Motor neuron (in vitro differentiated cells): ENCODE data around the gene BICRAL. TPM values are rescaled to one million over a fixed set of nuclear protein-coding genes. Genes with fewer than 3 reads are reported as not detected.
"Not testable (repeated sequence)": the region's sequence is repeated elsewhere in the genome, so short reads cannot be mapped to it uniquely, and the experiment has no call there.

ENCODE experiments used
- ATAC-seq, 8 experiments: fragments of 200-7000 bp; cut with Tn5 transposase; replicated peaks in 6 of 8; 2 replicates each; pipeline ENCODE4 v1.8.0; 2021; ENCODE audit warnings: mild to moderate bottlenecking in 8 of 8, moderate library complexity in 8 of 8
- H3K27ac ChIP-seq, 2 donors: fragments of 250-450 bp; sonication (Bioruptor Pico); 2 replicates each; pipeline ENCODE4 v1.9.0; 2021; ENCODE audit warnings: antibody characterized with exemption in 2 of 2, mild to moderate bottlenecking in 2 of 2, moderate library complexity in 1 of 2
- H3K4me1 ChIP-seq, 2 donors: fragments of 250-450 bp; sonication (Bioruptor Pico); replicated peaks in 1 of 2; 2 replicates each; pipeline ENCODE4 v1.6.1; 2021; ENCODE audit warnings: antibody characterized with exemption in 2 of 2, mild to moderate bottlenecking in 2 of 2, moderate library complexity in 1 of 2
- H3K4me3 ChIP-seq, 5 donors: fragments of 250-450 bp; sonication (Bioruptor Pico); 2 replicates each; pipeline ENCODE4 v1.9.0; 2021; ENCODE audit warnings: antibody characterized with exemption in 5 of 5, mild to moderate bottlenecking in 5 of 5, moderate library complexity in 4 of 5
- whole genome bisulfite sequencing, 10 experiments: fragments of 450-650 bp; shearing (Covaris generic); methylation state at CpG; one replicate each; pipeline ENCODE4 v1.0.0; 2022; 5-methylcytosine and 5-hydroxymethylcytosine counted together
- in situ Hi-C, 9 experiments: fragments of 400-800 bp; cut with MboI; loops; one replicate each; pipeline ENCODE4 v1.15.0; 2021; ENCODE audit warnings: low sequenced_read_pairs in 9 of 9, low pct_unique_long_range_greater_than_20kb in 2 of 9; ENCODE audit not compliant: unreplicated experiment in 9 of 9
- total RNA-seq, 8 experiments: library from RNA; unstranded; fragments of 300-600 nt; gene quantifications; 2 replicates each; pipeline versions ENCODE4 v1.2.3 to v1.2.4, GENCODE V29; 2022

Gene BICRAL, protein sequence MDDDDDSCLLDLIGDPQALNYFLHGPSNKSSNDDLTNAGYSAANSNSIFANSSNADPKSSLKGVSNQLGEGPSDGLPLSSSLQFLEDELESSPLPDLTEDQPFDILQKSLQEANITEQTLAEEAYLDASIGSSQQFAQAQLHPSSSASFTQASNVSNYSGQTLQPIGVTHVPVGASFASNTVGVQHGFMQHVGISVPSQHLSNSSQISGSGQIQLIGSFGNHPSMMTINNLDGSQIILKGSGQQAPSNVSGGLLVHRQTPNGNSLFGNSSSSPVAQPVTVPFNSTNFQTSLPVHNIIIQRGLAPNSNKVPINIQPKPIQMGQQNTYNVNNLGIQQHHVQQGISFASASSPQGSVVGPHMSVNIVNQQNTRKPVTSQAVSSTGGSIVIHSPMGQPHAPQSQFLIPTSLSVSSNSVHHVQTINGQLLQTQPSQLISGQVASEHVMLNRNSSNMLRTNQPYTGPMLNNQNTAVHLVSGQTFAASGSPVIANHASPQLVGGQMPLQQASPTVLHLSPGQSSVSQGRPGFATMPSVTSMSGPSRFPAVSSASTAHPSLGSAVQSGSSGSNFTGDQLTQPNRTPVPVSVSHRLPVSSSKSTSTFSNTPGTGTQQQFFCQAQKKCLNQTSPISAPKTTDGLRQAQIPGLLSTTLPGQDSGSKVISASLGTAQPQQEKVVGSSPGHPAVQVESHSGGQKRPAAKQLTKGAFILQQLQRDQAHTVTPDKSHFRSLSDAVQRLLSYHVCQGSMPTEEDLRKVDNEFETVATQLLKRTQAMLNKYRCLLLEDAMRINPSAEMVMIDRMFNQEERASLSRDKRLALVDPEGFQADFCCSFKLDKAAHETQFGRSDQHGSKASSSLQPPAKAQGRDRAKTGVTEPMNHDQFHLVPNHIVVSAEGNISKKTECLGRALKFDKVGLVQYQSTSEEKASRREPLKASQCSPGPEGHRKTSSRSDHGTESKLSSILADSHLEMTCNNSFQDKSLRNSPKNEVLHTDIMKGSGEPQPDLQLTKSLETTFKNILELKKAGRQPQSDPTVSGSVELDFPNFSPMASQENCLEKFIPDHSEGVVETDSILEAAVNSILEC
- 10 to 100 TPM in 1 of 8 experiments, 1 to 10 TPM in 7; 4.0 to 10.4 (median 8.8) TPM for total RNA-seq

DNA sequence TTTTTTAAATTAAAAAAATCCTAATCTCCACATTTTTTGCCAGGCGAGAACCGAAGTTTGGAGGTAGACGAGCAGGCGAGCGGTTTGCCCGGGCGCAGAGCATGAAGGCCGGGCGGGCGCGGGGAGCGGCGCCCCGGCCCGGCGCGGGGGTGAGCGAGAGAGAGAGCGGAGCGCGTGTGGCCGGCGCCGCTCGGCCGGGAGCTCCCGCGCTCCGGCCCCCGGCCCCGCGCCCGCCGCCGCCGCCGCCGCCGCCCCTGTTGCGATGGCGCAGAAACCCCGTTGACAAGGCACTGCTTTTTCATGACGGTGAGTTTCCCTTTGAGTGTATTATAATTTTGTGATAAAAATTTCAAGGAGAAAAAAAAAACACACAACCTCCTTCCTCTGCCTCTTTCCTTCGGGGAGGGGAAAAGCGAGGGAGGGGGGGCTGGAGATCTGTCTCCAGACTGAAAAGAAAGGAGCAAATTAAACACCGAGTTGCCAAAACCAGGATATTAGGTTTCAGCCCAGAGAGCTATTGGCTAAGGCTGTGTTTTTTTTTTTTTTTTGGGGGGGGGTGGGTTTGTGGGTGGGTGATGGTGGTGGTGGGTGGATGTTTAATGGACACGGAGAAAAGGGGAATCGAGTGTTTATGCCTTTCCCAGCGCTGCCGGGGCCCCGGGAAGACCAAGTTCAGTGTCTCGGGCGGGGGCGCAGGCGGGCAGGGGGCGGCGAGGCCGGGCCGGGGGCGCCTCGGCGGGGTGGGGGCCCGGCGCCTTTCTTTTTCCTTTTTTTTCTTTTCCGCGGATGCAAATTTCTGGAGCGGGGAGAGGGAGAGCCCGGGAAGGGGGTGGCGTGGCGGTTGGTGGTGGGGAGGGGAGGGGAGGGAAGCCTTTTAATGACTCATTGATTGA lies at the start of gene BICRAL:
Gene BICRAL (plus strand): TSS at position 257 of the 893 bp plus-strand sequence. CDS start 39,971 bp downstream, outside the sequence.
- H3K27ac ChIP-seq = peak within 1 kb of the TSS; percentile 99 to 100
- 0 to 4% (median 1%) methylated on average over 1 to 8 of the region's 70 CpGs; no CpG with 5 or more reads in 6 of the 10 experiments for WGBS, 10 experiments
- H3K4me3 ChIP-seq = peak within 1 kb of the TSS; percentile 76 to 99 (median 92)
- peak; percentile 8 to 58 (median 49) for ATAC-seq
- H3K4me1 ChIP-seq = peaks cover 20 to 23% of the 10 kb centered on the region in 2 donors
- in situ Hi-C loops = no loop called here

DNA sequence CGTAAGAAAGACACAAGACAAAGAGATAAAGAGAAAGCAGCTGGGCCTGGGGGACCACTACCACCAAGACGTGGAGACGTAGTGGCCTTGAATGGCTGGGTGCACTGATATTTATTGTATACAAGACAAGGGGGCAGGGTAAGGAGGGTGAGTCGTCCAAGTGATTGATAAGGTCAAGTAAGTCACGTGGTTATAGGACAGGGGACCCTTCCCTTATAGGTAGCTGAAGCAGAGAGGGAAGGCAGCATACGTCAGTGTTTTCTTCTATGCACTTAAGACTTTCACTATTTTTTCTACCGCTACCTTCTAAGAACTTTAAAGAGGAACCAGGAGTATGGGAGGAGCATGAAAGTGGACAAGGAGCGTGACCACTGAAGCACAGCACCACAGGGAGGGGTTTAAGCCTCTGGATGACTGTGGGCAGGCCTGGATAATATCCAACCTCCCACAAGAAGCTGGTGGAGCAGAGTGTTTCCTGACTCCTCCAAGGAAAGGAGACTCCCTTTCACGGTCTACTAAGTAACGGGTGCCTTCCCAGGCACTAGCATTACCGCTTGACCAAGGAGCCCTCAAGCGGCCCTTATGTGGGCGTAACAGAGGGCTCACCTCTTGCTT lies 47.9 kb upstream of the BICRAL start:
- ATAC-seq, in situ Hi-C loops, H3K4me1 ChIP-seq, H3K27ac ChIP-seq, H3K4me3 ChIP-seq: not testable (repeated sequence)
- WGBS, 10 experiments = 50 to 100% (median 79%) methylated on average over 1 to 10 of the region's 13 CpGs; no CpG with 5 or more reads in 1 of the 10 experiments

DNA sequence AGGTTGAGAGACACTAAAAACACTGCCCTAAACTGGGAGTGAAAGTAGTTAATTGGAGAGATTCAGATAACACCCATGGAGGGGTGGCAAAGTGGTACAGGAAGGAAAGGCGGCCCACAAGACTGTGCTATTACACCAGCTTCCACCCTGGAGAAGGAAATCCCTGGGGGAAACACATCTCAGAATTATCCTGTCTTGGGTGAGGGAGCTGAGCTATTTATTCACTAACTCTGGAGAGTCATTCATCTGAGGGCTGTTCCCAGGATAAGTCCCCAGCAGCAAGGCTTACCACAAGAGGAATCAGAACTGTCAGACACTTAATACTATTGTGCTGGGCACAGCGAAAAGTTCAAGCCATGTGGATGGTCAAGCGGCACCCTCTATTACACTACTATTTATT lies 45.9 kb upstream of the BICRAL start:
- H3K4me1 ChIP-seq = no peaks in the 10 kb centered on the region
- H3K27ac ChIP-seq = no peak overlapping the region
- no peak for ATAC-seq
- WGBS, 10 experiments = 62 to 100% (median 83%) methylated on average over 1 to 3 of the region's 3 CpGs; no CpG with 5 or more reads in 3 of the 10 experiments
- H3K4me3 ChIP-seq = no peak overlapping the region
- in situ Hi-C loops = no loop called here

DNA sequence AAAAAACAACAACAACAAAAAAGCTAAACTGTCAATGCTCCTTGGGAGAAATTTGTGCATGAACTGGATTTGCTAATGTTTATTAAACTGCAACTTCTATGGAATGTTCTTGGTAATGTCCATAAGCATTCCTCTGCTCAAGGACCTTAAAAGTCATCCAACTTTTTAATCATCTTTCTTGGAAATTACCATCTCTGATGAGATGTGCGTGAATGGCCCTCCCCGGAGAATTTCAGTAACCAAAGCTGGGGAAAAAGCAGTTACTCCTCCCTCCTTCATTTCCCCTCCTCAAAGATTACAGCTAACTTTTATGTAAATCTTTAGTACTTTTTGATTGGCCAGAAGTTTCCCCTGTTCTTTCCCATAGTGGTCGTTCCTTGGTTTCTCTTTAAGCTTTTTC lies 41.1 kb upstream of the BICRAL start:
- in situ Hi-C loops = no loop called here
- Histone ChIP-seq H3K27ac (no peak overlapping the region), H3K4me3 (no peak overlapping the region), H3K4me1 (peaks cover 18 to 27% of the 10 kb centered on the region in 2 donors)
- WGBS, 10 experiments = 25 to 100% (median 66%) methylated on average over 1 to 3 of the region's 3 CpGs
- ATAC-seq = peak in 2 of 8 experiments; percentile 7 to 28

DNA sequence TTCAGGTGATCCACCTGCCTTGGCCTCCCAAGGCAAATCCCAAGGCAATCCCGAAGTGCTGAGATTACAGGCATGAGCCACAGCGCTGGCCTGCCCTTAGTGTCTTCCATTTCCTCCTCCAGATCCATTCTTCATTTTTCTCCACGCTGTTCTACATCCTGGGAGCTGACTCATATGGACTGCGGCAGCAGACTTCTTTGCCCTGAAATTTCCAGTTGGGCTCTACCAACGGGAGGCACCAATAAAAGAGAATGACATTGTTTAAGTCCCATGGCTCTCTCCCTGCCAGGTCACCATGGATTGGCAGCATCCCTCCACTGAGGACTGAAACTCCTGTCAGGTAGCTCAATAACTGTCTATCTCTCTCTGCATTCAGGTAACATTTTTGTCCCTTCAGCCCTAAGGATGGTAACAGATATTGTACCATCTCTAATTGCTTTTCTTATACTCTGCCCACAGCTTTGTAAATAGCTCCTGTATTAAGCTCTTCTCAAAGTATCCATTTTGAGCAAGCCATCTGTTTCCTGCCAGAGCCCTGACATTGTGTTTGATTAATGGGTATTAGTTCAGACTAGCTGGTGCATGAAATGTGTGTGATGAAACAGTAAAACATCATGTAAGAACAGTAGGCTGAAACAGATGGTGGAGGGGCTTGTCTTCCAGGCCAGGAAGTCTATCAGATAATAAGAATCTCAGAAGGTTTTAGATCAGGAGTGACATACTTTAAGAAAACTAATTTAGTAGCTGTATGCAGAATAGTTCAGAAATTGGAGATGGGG lies 39.5 kb upstream of the BICRAL start:
- WGBS, 10 experiments = 32 to 100% (median 68%) methylated on average over 2 to 4 of the region's 5 CpGs; no CpG with 5 or more reads in 1 of the 10 experiments
- H3K4me1 ChIP-seq = peaks cover 18 to 27% of the 10 kb centered on the region in 2 donors
- H3K27ac ChIP-seq = peak overlapping the region; percentile 34 to 70
- peak in 2 of 8 experiments; percentile 6 to 17 for ATAC-seq
- in situ Hi-C loops = no loop called here
- no peak overlapping the region for H3K4me3 ChIP-seq

DNA sequence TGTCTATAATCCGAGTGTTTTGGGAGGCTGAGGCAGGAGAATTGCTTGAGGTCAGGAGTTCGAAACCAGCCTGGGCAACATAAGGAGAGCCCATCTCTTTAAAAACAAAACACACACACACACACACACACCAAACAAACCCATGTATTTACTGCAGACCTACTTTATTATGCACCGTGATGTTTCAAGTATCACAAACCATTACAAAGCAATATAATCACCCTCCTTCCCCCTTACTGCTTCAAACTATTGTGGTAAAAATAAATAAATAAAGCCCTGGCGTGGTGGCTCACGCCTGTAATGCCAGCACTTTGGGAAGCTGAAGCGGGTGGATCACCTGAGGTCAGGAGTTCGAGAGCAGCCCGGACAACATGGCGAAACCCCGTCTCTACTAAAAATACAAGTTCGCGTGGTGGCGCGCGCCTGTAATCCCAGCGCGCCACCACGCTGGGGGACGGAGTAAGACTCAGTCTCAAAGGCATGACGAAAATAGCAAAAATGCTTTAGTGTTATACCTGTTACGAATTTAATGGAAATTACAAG lies 37.4 kb upstream of the BICRAL start:
- H3K27ac ChIP-seq = no peak overlapping the region
- no peak for ATAC-seq
- 12 to 93% (median 49%) methylated on average over 1 to 21 of the region's 21 CpGs for WGBS, 10 experiments
- in situ Hi-C loops = no loop called here
- peak overlapping the region; percentile 76 to 99 (median 99) for H3K4me3 ChIP-seq
- H3K4me1 ChIP-seq = peaks cover 29% of the 10 kb centered on the region in 2 donors

DNA sequence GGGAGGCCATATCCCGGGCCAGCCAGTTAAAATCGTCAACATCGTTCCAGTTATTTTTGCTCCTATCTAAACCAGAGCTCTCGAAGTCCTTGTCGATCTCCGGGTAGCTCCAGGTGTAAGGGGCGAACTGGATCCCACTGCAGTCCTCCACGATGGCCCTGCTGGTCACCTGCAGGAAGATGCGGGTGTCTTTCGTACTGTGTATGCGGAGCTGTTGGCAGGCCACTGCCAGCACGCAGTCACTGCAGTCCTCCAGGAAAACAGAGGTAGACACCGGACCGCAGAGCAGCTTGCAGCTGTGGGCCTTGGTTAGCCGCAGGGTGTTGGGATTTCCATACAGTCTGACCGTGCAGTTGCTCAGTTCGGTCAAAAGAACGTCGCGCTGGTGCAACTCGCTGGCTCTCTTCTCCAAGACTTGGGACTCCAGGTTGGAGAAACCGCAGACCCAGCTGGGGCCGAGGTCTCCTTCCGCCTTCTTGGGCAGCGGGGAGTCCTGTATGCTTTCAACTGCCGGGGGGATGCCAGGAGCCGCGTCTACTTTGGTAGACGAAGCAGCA lies 36.7 kb upstream of the BICRAL start:
- H3K27ac ChIP-seq = peak overlapping the region; percentile 94 to 95

DNA sequence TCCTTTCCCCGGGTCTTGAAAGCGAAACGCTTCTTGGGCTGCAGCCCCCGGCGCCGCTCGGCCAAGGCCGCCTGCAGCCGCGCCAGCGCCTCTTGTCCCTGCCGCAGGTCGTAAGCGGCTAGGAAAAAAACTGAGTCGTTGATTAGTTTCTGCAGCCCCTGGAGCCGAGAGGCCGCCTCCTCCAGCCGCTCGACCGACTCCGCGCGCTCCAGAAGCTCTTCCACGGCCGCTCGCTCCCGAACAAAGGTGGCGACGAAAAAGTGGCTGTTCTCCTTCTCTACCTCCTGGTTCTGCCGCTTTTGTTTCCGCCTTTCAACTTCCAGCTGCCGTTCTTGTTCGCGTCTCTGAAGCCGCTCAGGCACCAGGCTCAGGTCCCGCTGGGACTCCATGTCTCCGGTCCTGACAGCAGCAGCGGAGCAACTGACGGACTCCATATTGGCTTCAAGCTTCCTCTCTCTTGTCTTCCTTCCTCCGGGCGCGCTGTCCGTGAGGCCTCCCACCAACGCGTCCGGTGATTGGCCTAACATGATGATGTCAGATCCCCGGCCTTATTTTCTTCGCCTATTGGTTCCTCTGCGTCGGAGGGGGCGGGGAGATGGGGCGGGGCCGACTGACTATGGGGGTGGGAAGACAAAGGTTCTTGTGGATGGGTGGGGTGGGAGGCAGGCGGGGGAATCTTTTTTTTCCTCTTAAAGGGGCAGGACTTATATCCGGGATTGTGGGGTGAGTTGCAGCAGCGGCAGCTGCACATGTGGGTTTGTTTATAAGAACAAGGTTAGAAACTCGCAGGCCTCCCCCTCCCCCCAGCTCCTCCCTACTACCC lies 36.0 kb upstream of the BICRAL start, which contains the start of gene TBCC:
Gene TBCC (minus strand): TSS at position 464 of the 823 bp plus-strand sequence. CDS start 30 bp downstream, at position 434.
- Histone ChIP-seq H3K27ac (peak within 1 kb of the TSS; percentile 94 to 95), H3K4me1 (peaks cover 29% of the 10 kb centered on the region in 2 donors), H3K4me3 (peak within 1 kb of the TSS; percentile 76 to 99 (median 99))
- peak; percentile 70 to 80 (median 75) for ATAC-seq
- in situ Hi-C loops = no loop called here
- 0 to 1% (median 0%) methylated on average over 2 to 27 of the region's 57 CpGs; no CpG with 5 or more reads in 5 of the 10 experiments for WGBS, 10 experiments

More for the DNA sequence above, 36.7 kb upstream of the BICRAL start:
- Histone ChIP-seq H3K4me1 (peaks cover 29% of the 10 kb centered on the region in 2 donors), H3K4me3 (peak overlapping the region; percentile 76 to 99 (median 99))
- ATAC-seq = peak in 1 of 8 experiments; percentile 1
- WGBS, 10 experiments = 0 to 14% (median 1%) methylated on average over 1 to 16 of the region's 29 CpGs; no CpG with 5 or more reads in 1 of the 10 experiments
- in situ Hi-C loops = no loop called here

DNA sequence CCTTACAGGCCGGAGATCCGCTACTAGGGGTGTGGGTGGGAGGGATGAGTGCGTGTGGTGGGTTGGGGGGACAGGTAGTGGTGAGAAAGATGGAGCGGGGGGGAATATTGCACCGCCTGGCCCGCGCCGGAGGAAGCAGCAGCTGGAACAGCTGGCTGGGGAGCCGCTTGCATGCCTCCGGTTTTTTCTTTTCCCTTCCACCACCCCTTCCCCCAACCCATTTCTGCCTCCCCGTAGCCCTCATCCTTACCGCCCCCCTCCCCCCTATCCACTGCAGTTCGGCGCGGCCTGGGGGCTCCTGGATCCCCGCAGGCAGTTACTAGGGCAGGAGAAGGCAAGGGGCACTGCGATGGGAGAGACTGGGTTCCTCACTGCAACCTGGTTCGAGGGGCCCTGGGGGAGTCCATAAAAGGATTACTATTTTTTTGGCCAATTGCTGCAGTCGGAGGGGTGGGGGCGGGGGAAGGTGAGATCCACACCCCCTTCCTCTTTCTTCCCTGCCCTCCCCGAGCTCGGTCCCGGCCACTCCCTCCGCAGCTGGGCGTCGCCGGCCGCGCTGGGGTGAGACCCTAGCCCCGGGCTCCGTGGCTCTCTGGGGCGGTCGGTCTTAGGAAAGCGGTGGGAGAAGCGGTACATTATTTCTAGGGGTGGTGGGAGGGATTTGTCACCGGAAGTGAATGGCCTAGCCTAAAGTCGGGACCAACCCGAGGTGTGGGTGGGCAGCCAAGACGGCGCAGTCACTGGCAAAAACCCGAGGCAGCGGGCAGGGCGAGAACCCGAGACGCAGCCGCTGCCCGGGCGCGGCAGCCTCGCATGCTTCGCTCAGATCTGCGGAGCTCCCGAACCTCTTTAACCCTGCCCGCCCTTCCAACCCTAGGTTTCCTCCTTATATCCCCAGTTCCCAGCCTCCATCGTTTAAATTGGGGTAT lies 35.1 kb upstream of the BICRAL start:
- Histone ChIP-seq H3K4me3 (peak overlapping the region; percentile 54 to 99 (median 99)), H3K27ac (peak overlapping the region; percentile 82 to 87), H3K4me1 (peaks cover 29 to 31% of the 10 kb centered on the region in 2 donors)
- in situ Hi-C loops = no loop called here
- peak; percentile 47 to 73 (median 65) for ATAC-seq
- WGBS, 10 experiments = 0 to 1% (median 0%) methylated on average over 1 to 16 of the region's 55 CpGs; no CpG with 5 or more reads in 3 of the 10 experiments
